K562 (cell line): Measurements from ENCODE around the gene HNMT. TPM values are rescaled to one million over a fixed set of nuclear protein-coding genes. Genes with fewer than 3 reads are reported as not detected.

Experiments used
- CBX1 ChIP-seq: sonication (generic); IDR thresholded peaks from 2 replicates; pipeline ENCODE4 v1.6.1; 2016; ENCODE audit warnings: antibody characterized with exemption, low read depth, mild to moderate bottlenecking
- CHCHD3 ChIP-seq: fragments of 250-450 bp; sonication (Bioruptor Pico); IDR thresholded peaks from 2 replicates; pipeline ENCODE4 v2.1.2; 2022; ENCODE audit warnings: mild to moderate bottlenecking
- E2F4 ChIP-seq: sonication (generic); formaldehyde crosslinking; IDR thresholded peaks from 2 replicates; pipeline ENCODE4 v1.8.0; 2022; ENCODE audit warnings: mild to moderate bottlenecking, low read depth, missing genetic modification reagents
- EZH2 ChIP-seq: IDR thresholded peaks from 2 replicates; pipeline ENCODE4 v1.6.1; 2012; ENCODE audit warnings: low read depth, mild to moderate bottlenecking, inconsistent platforms, low read length, borderline replicate concordance
- FOXA1 ChIP-seq: fragments of 450-650 bp; IDR thresholded peaks from 2 replicates; pipeline ENCODE4 v1.6.1; 2016; ENCODE audit warnings: mild to moderate bottlenecking, borderline replicate concordance
- HCFC1 ChIP-seq: IDR thresholded peaks from 2 replicates; pipeline ENCODE4 v1.6.1; 2012; ENCODE audit warnings: low read depth, low read length, improper control_type of control experiment
- HNRNPLL ChIP-seq: fragments of 200-400 bp; formaldehyde crosslinking; IDR thresholded peaks from 2 replicates; pipeline ENCODE4 v1.6.1; 2017; ENCODE audit warnings: low read length, low read depth, mild to moderate bottlenecking; ENCODE audit not compliant: poor library complexity, severe bottlenecking
- HNRNPUL1 ChIP-seq: fragments of 200-400 bp; formaldehyde crosslinking; IDR thresholded peaks from 2 replicates; pipeline ENCODE4 v1.6.1; 2017; ENCODE audit warnings: low read length
- IRF1 ChIP-seq: sonication (generic); formaldehyde crosslinking; IDR thresholded peaks from 2 replicates; pipeline ENCODE4 v1.8.0; 2022; ENCODE audit warnings: missing genetic modification reagents, mild to moderate bottlenecking, borderline replicate concordance
- IRF2 ChIP-seq: sonication (generic); formaldehyde crosslinking; IDR thresholded peaks from 2 replicates; pipeline ENCODE4 v1.8.1; 2022; ENCODE audit warnings: mild to moderate bottlenecking, missing genetic modification reagents
- KLF1 ChIP-seq: fragments of 450-650 bp; IDR thresholded peaks from 2 replicates; pipeline ENCODE4 v1.6.1; 2016; ENCODE audit warnings: missing genetic modification characterization, missing compliant biosample characterization
- MEIS2 ChIP-seq: fragments of 450-650 bp; IDR thresholded peaks from 2 replicates; pipeline ENCODE4 v1.6.1; 2014; ENCODE audit warnings: mild to moderate bottlenecking; ENCODE audit not compliant: partially characterized antibody
- POLR2B ChIP-seq: fragments of 450-650 bp; IDR thresholded peaks from 2 replicates; pipeline ENCODE4 v1.6.1; 2018; ENCODE audit warnings: low read depth; ENCODE audit not compliant: partially characterized antibody
- TBP ChIP-seq: optimal IDR thresholded peaks from 2 replicates; pipeline ENCODE3; 2011; ENCODE audit warnings: low read depth, low read length, improper control_type of control experiment
- THRA ChIP-seq: fragments of 450-650 bp; IDR thresholded peaks from 2 replicates; pipeline ENCODE4 v1.6.1; 2017; ENCODE audit warnings: mild to moderate bottlenecking, moderate library complexity
- UBTF ChIP-seq, 2 experiments: IDR thresholded peaks; 2 replicates each; pipeline ENCODE4 v1.6.1; 2012; ENCODE audit warnings: improper control_type of control experiment in 2 of 2, low read depth in 2 of 2, low read length in 2 of 2, borderline replicate concordance in 1 of 2
- ZBTB1 ChIP-seq: sonication (generic); formaldehyde crosslinking; IDR thresholded peaks from 2 replicates; pipeline ENCODE4 v1.8.1; 2023; ENCODE audit warnings: missing genetic modification reagents, low read depth, mild to moderate bottlenecking, borderline replicate concordance
- ZFP1 ChIP-seq: fragments of 450-650 bp; formaldehyde crosslinking; IDR thresholded peaks from 2 replicates; pipeline ENCODE4 v1.4.0; 2020; ENCODE audit warnings: mild to moderate bottlenecking, mixed read lengths
- ZNF445 ChIP-seq: fragments of 250-450 bp; sonication (Bioruptor Pico); IDR thresholded peaks from 2 replicates; pipeline ENCODE4 v1.4.0; 2020; ENCODE audit warnings: low read depth, mild to moderate bottlenecking, moderate library complexity
- ZNF76 ChIP-seq: fragments of 250-450 bp; sonication (Bioruptor Pico); IDR thresholded peaks from 2 replicates; pipeline ENCODE4 v1.4.0; 2020; ENCODE audit warnings: mild to moderate bottlenecking, moderate library complexity, borderline replicate concordance
- polyA plus RNA-seq, 8 experiments: library from polyadenylated mRNA; depleted of rRNA in 4 of 8; stranded (reverse) in 5 of 8; unstranded in 3 of 8; fragments of >200 nt; fragmentation: Nextera tagmentation in 2 of 8; fragmentation: Illumina TruSeq in 1 of 8; extraction: Ambion mirVana in 2 of 8; extraction: Trizol in 1 of 8; gene quantifications; 2 replicates each; pipeline versions ENCODE4 v1.2.1 to v1.2.3, GENCODE V29; 2011 to 2014; ENCODE audit warnings: inconsistent platforms in 1 of 8, missing spikeins in 1 of 8
- total RNA-seq, 7 experiments: library from RNA; depleted of rRNA in 6 of 7; stranded (reverse); fragments of >200 nt in 6 of 7; fragmentation: Illumina TruSeq in 2 of 7; extraction: Trizol in 2 of 7; gene quantifications; 2 replicates each; pipeline versions ENCODE4 v1.2.1 to v1.2.3, GENCODE V29; 2011 to 2021; ENCODE audit warnings: low replicate concordance in 1 of 7
- TF ChIP-seq, protein P1 (sequence below): fragments of 450-650 bp; IDR thresholded peaks from 2 replicates; pipeline ENCODE4 v1.6.1; 2018; ENCODE audit warnings: mild to moderate bottlenecking, low read depth; ENCODE audit not compliant: partially characterized antibody

HNMT gene
- total and polyA plus RNA-seq, 9 of the 15 experiments (the other 6 are each of a cell fraction or from before 2014, with no cell fraction given): 3.1 to 10.9 (median 5.3) TPM

DNA sequence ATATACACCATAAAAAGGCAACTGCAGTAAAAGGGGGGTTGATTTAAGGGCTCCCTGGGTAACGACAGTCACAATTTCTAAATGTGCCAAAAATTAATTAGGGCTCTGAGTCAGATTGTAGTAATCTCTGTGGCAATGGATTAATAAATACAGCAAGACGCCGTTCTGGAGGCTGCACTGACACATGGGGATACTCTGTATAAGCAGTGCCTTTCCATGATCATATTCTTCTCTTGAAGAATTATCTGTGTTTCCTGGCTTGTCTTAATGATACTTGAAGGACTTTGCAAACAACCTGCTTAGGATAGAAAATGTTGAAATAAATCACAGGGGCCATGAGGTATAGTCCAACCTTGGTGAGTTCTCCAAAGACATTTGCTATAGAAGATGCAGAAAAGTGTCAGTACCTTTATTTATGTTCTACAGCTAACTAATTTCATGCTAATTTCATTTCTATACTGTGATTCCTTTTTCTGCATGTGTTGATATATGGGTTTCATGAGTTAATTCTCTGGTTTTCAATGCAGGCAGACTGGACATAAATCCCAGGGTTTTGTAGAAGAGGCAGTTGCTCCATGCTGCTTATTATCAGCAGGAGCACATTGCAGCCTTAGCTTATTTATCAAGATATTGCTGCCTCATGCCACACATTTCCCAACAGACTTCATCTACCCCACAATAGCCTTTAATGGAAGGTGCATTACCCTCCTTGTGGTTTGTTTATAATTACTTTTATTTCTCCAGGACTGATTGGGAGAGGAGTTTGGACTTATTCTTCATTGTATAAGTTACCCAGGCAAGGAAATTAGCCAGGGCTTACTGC lies 54.8 kb downstream of the HNMT start (continued):
- no peak for TF ChIP-seq TBP
- TF ChIP-seq IRF1 (CRISPR knock-in tag): no peak
- no peak for TF ChIP-seq EZH2
- TF ChIP-seq ZNF445 (CRISPR knock-in tag): no peak
- TF ChIP-seq ZBTB1: no peak
- no peak for TF ChIP-seq HNRNPLL
- TF ChIP-seq, protein P1, sequence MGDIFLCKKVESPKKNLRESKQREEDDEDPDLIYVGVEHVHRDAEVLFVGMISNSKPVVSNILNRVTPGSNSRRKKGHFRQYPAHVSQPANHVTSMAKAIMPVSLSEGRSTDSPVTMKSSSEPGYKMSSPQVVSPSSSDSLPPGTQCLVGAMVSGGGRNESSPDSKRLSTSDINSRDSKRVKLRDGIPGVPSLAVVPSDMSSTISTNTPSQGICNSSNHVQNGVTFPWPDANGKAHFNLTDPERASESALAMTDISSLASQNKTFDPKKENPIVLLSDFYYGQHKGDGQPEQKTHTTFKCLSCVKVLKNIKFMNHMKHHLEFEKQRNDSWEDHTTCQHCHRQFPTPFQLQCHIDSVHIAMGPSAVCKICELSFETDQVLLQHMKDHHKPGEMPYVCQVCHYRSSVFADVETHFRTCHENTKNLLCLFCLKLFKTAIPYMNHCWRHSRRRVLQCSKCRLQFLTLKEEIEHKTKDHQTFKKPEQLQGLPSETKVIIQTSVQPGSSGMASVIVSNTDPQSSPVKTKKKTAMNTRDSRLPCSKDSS: no peak
- TF ChIP-seq UBTF (IDR thresholded peaks at IDR 0.05; ENCODE audit: borderline replicate concordance in 1 of 2, low read depth in 2 of 2, low read length in 2 of 2): no peak
- no peak for TF ChIP-seq E2F4 (CRISPR knock-in tag)
- TF ChIP-seq ZNF76 (CRISPR knock-in tag): no peak
- TF ChIP-seq IRF2: no peak
- no peak for TF ChIP-seq POLR2B
- TF ChIP-seq CHCHD3 (CRISPR knock-in tag): no peak
- no peak for TF ChIP-seq HCFC1
- no peak for TF ChIP-seq THRA
- no peak for TF ChIP-seq ZFP1
- TF ChIP-seq CBX1: no peak
- no peak for TF ChIP-seq HNRNPUL1
- peak; percentile 85 for TF ChIP-seq MEIS2
- TF ChIP-seq KLF1: no peak
- no peak for TF ChIP-seq FOXA1
